GM23338 (cell line): Measurements from ENCODE around the gene RASSF4.

Experiments
- CREB1 ChIP-seq: fragments of 250-450 bp; sonication (Bioruptor Pico); IDR thresholded peaks from 2 replicates; pipeline ENCODE4 v1.5.0; 2020; ENCODE audit warnings: low read depth, mild to moderate bottlenecking, moderate library complexity
- CTCF ChIP-seq, 2 experiments: fragments of 200-600 bp in 1 of 2; sonication (generic) in 1 of 2; conservative IDR thresholded peaks; 2 replicates each; pipeline versions ENCODE4 v1.5.1 to v1.6.1; 2016 to 2017; ENCODE audit warnings: antibody characterized with exemption in 2 of 2, low read depth in 2 of 2, mild to moderate bottlenecking in 2 of 2, moderate library complexity in 1 of 2
- ETS1 ChIP-seq: IDR thresholded peaks from 2 replicates; pipeline ENCODE4 v1.6.1; 2016; ENCODE audit warnings: antibody characterized with exemption
- EZH2 ChIP-seq: fragments of 200-600 bp; sonication (generic); IDR thresholded peaks from one replicate; pipeline ENCODE4 v1.8.0; 2017; ENCODE audit warnings: antibody characterized with exemption, mild to moderate bottlenecking, low read depth; ENCODE audit not compliant: unreplicated experiment
- EZH2phosphoT487 ChIP-seq: fragments of 200-600 bp; sonication (generic); IDR thresholded peaks from one replicate; pipeline ENCODE4 v1.8.1; 2018; ENCODE audit warnings: antibody characterized with exemption; ENCODE audit not compliant: unreplicated experiment
- JUNB ChIP-seq: IDR thresholded peaks from one replicate; pipeline ENCODE4 v1.6.1; 2016; ENCODE audit warnings: antibody characterized with exemption; ENCODE audit not compliant: unreplicated experiment
- NANOG ChIP-seq: IDR thresholded peaks from 2 replicates; pipeline ENCODE4 v1.6.1; 2016; ENCODE audit warnings: antibody characterized with exemption, borderline replicate concordance
- POLR2AphosphoS5 ChIP-seq: IDR thresholded peaks from 2 replicates; pipeline ENCODE4 v1.6.1; 2016; ENCODE audit warnings: antibody characterized with exemption, low read depth
- REST ChIP-seq: IDR thresholded peaks from one replicate; pipeline ENCODE4 v1.6.1; 2018; ENCODE audit warnings: antibody characterized with exemption; ENCODE audit not compliant: unreplicated experiment
- STAT1 ChIP-seq: IDR thresholded peaks from one replicate; pipeline ENCODE4 v1.6.1; 2016; ENCODE audit warnings: antibody characterized with exemption; ENCODE audit not compliant: unreplicated experiment
- ZNF331 ChIP-seq: fragments of 250-450 bp; sonication (Bioruptor Pico); IDR thresholded peaks from 2 replicates; pipeline ENCODE4 v1.5.0; 2020; ENCODE audit warnings: low read depth, mild to moderate bottlenecking, moderate library complexity

GRCh38 chr10:44952779-44953231 lies 6.8 kb upstream of the RASSF4 start:
- TF ChIP-seq CTCF (conservative IDR thresholded peaks at IDR 0.05; ENCODE audit: low read depth in 2 of 2) = no peak
- no peak for TF ChIP-seq REST
- no peak for TF ChIP-seq CREB1 (CRISPR knock-in tag)
- no peak for TF ChIP-seq POLR2AphosphoS5
- TF ChIP-seq EZH2 = no peak
- no peak for TF ChIP-seq EZH2phosphoT487
- no peak for TF ChIP-seq ZNF331 (CRISPR knock-in tag)
- TF ChIP-seq JUNB = no peak
- no peak for TF ChIP-seq NANOG
- no peak for TF ChIP-seq STAT1
- TF ChIP-seq ETS1 = no peak
